H1 (cell line): ENCODE measurements around the gene KRT7. TPM values are rescaled to one million over a fixed set of nuclear protein-coding genes. Genes with fewer than 3 reads are reported as not detected.

Experiments used
- CTCF ChIA-PET: fragments of 300-600 bp; sonication (Branson Sonifier 250); formaldehyde crosslinking; loops from one replicate; lab custom pipeline; 2021; ENCODE audit not compliant: partially characterized antibody; lab: Charles Lee
- POLR2A ChIA-PET: fragments of 300-600 bp; sonication (Branson Sonifier 250); formaldehyde crosslinking; loops from one replicate; lab custom pipeline; 2021; ENCODE audit warnings: inconsistent platforms; ENCODE audit not compliant: partially characterized antibody; lab: Charles Lee
- DNase-seq, 2 experiments: peaks; one replicate each; pipeline versions ENCODE4 v3.0.0 to v3.0.0-alpha.2; 2010 to 2022; ENCODE audit warnings: low spot score in 2 of 2, low read depth in 1 of 2, mixed read lengths in 1 of 2
- FAIRE-seq: peaks from 2 replicates; lab custom pipeline; 2011; peaks lifted over from hg19 to GRCh38; lab: Jason Lieb, UNC
- H2AFZ ChIP-seq: 2 replicates; pipeline ENCODE4 v1.8.1; 2012; ENCODE audit warnings: low read length, inconsistent platforms
- H2AK5ac ChIP-seq: 2 replicates; pipeline ENCODE4 v1.6.1; 2013; ENCODE audit warnings: low read depth, low read length
- H2BK120ac ChIP-seq: replicated peaks from 2 replicates; pipeline ENCODE3; 2013; ENCODE audit warnings: low read depth, low read length, inconsistent platforms
- H2BK12ac ChIP-seq: 2 replicates; pipeline ENCODE4 v1.6.1; 2013; ENCODE audit warnings: low read depth, low read length
- H2BK15ac ChIP-seq: 2 replicates; pipeline ENCODE4 v1.6.1; 2013; ENCODE audit warnings: low read length
- H2BK20ac ChIP-seq: 2 replicates; pipeline ENCODE4 v1.6.1; 2013; ENCODE audit warnings: low read length
- H2BK5ac ChIP-seq: 2 replicates; pipeline ENCODE4 v1.6.1; 2013; ENCODE audit warnings: low read depth, low read length
- H3K14ac ChIP-seq: 2 replicates; pipeline ENCODE4 v1.6.1; 2013; ENCODE audit warnings: inconsistent platforms; ENCODE audit not compliant: insufficient read length
- H3K18ac ChIP-seq: 2 replicates; pipeline ENCODE4 v1.6.1; 2013; ENCODE audit warnings: low read length; ENCODE audit errors: extremely low read depth
- H3K23ac ChIP-seq: 2 replicates; pipeline ENCODE4 v1.6.1; 2013; ENCODE audit warnings: inconsistent platforms; ENCODE audit not compliant: insufficient read length
- H3K23me2 ChIP-seq: 2 replicates; pipeline ENCODE4 v1.6.1; 2013; ENCODE audit warnings: low read depth, low read length
- H3K27ac ChIP-seq: 2 replicates; pipeline ENCODE4 v1.6.1; 2011; ENCODE audit warnings: low read depth, low read length, inconsistent platforms
- H3K27me3 ChIP-seq, 4 experiments: replicated peaks in 1 of 4; 1 replicate in 1 of 4; 2 replicates in 3 of 4; pipeline versions ENCODE4 v1.6.1 to v1.8.1; 2011 to 2013; ENCODE audit warnings: low read length in 3 of 4, mild to moderate bottlenecking in 3 of 4, inconsistent platforms in 2 of 4, mixed read lengths in 2 of 4, moderate library complexity in 1 of 4; ENCODE audit not compliant: control insufficient read depth in 3 of 4, insufficient read depth in 3 of 4; ENCODE audit errors: extremely low read depth in 1 of 4
- H3K36me3 ChIP-seq, 4 experiments: 2 replicates each; pipeline versions ENCODE4 v1.6.1 to v1.8.1; 2011 to 2013; ENCODE audit warnings: mild to moderate bottlenecking in 4 of 4, low read length in 3 of 4, moderate library complexity in 2 of 4, control low read depth in 1 of 4, inconsistent platforms in 1 of 4; ENCODE audit not compliant: insufficient read depth in 4 of 4, control insufficient read depth in 2 of 4
- H3K4ac ChIP-seq: replicated peaks from 2 replicates; pipeline ENCODE3; 2013; ENCODE audit warnings: low read length, low read depth, mixed read lengths, inconsistent platforms; ENCODE audit not compliant: insufficient read length
- H3K4me1 ChIP-seq, 4 experiments: replicated peaks in 1 of 4; 1 replicate in 1 of 4; 2 replicates in 3 of 4; pipeline versions ENCODE4 v1.6.1 to v1.8.1; 2011 to 2013; ENCODE audit warnings: low read length in 3 of 4, inconsistent platforms in 2 of 4, mixed read lengths in 1 of 4; ENCODE audit not compliant: insufficient read depth in 4 of 4, control insufficient read depth in 3 of 4
- H3K4me2 ChIP-seq, 2 experiments: 2 replicates each; pipeline versions ENCODE4 v1.6.1 to v1.8.1; 2011 to 2013; ENCODE audit warnings: low read depth in 2 of 2, low read length in 2 of 2, control low read depth in 1 of 2, inconsistent platforms in 1 of 2, mild to moderate bottlenecking in 1 of 2; ENCODE audit not compliant: insufficient read depth in 1 of 2
- H3K4me3 ChIP-seq, 4 experiments: fragments of 200-600, 300-600 bp in 1 of 4; sonication (generic), shearing (Covaris generic), sonication (Bioruptor Twin) in 1 of 4; 2 replicates each; pipeline versions ENCODE4 v1.5.1 to v1.8.1; 2011 to 2016; ENCODE audit warnings: low read length in 4 of 4, low read depth in 3 of 4, control low read depth in 2 of 4, inconsistent platforms in 2 of 4, mild to moderate bottlenecking in 2 of 4, mixed read lengths in 1 of 4, moderate library complexity in 1 of 4; ENCODE audit not compliant: insufficient read depth in 2 of 4; ENCODE audit errors: extremely low read depth in 1 of 4
- H3K56ac ChIP-seq: replicated peaks from 2 replicates; pipeline ENCODE3; 2013; ENCODE audit warnings: low read depth, mild to moderate bottlenecking, mixed read lengths, low read length, inconsistent platforms; ENCODE audit not compliant: insufficient read length
- H3K79me1 ChIP-seq: 2 replicates; pipeline ENCODE4 v1.6.1; 2013; ENCODE audit warnings: low read depth, low read length, control low read depth
- H3K79me2 ChIP-seq, 2 experiments: 2 replicates each; pipeline versions ENCODE4 v1.6.1 to v1.8.1; 2012 to 2013; ENCODE audit warnings: low read length in 2 of 2, mild to moderate bottlenecking in 2 of 2, inconsistent platforms in 1 of 2; ENCODE audit not compliant: insufficient read depth in 2 of 2, control insufficient read depth in 1 of 2
- H3K9ac ChIP-seq, 4 experiments: replicated peaks in 1 of 4; 1 replicate in 1 of 4; 2 replicates in 3 of 4; pipeline versions ENCODE4 v1.6.1 to v1.8.1; 2011 to 2013; ENCODE audit warnings: low read depth in 3 of 4, low read length in 3 of 4, control low read depth in 2 of 4, mild to moderate bottlenecking in 2 of 4, moderate library complexity in 2 of 4, inconsistent platforms in 1 of 4; ENCODE audit errors: extremely low read depth in 1 of 4
- H3K9me3 ChIP-seq, 2 experiments: 2 replicates each; pipeline versions ENCODE4 v1.6.1 to v1.8.1; 2012 to 2013; ENCODE audit warnings: mild to moderate bottlenecking in 2 of 2, moderate library complexity in 2 of 2, control low read depth in 1 of 2, inconsistent platforms in 1 of 2, low read depth in 1 of 2, low read length in 1 of 2, mixed read lengths in 1 of 2; ENCODE audit not compliant: insufficient read depth in 2 of 2
- H4K20me1 ChIP-seq, 2 experiments: replicated peaks in 1 of 2; 2 replicates each; pipeline versions ENCODE3 to v1.8.1; 2011 to 2013; ENCODE audit warnings: inconsistent platforms in 2 of 2, low read length in 2 of 2, mild to moderate bottlenecking in 1 of 2; ENCODE audit not compliant: insufficient read depth in 2 of 2, control insufficient read depth in 1 of 2
- H4K5ac ChIP-seq: 2 replicates; pipeline ENCODE4 v1.6.1; 2013; ENCODE audit warnings: low read length, low read depth, mixed read lengths, inconsistent platforms; ENCODE audit not compliant: insufficient read length
- H4K8ac ChIP-seq: 2 replicates; pipeline ENCODE4 v1.8.0; 2013; ENCODE audit warnings: mild to moderate bottlenecking, moderate library complexity, low read length, inconsistent platforms; ENCODE audit not compliant: insufficient read depth; ENCODE audit errors: extremely low read depth
- H4K91ac ChIP-seq: replicated peaks from 2 replicates; pipeline ENCODE3; 2013; ENCODE audit warnings: low read length, mixed read lengths, inconsistent platforms; ENCODE audit not compliant: insufficient read length
- ATF2 ChIP-seq: IDR thresholded peaks from 2 replicates; pipeline ENCODE4 v1.6.1; 2012; ENCODE audit warnings: low read length, inconsistent platforms
- RNF2 ChIP-seq: fragments of 200-900, 300-1000 bp; sonication (generic); IDR thresholded peaks from 2 replicates; pipeline ENCODE4 v1.7.1; 2016; ENCODE audit warnings: borderline replicate concordance, low read depth, mild to moderate bottlenecking, antibody characterized with exemption, low read length; ENCODE audit not compliant: poor library complexity, severe bottlenecking; ENCODE audit errors: missing control alignments
- RXRA ChIP-seq: IDR thresholded peaks from 2 replicates; pipeline ENCODE4 v1.6.1; 2011; ENCODE audit warnings: low read depth, mild to moderate bottlenecking, low read length, moderate library complexity; ENCODE audit not compliant: insufficient read depth
- SAP30 ChIP-seq: fragments of 300-600 bp; sonication (generic); IDR thresholded peaks from 2 replicates; pipeline ENCODE4 v1.7.1; 2012; ENCODE audit warnings: low read length, moderate library complexity, mild to moderate bottlenecking, inconsistent platforms; ENCODE audit not compliant: insufficient read depth, insufficient replicate concordance
- WGBS, 2 experiments: shearing (Covaris generic) in 1 of 2; methylation state at CpG; one replicate each; pipeline versions ENCODE4 v1.1.6 to v1.1.7; 2013 to 2015; ENCODE audit warnings: low lambda C conversion rate in 2 of 2, mixed read lengths in 2 of 2, inconsistent platforms in 1 of 2, low coverage in 1 of 2, missing lambda C conversion rate in 1 of 2; ENCODE audit not compliant: insufficient replicate concordance in 2 of 2, insufficient coverage in 1 of 2, insufficient read length in 1 of 2; ENCODE audit errors: extremely low coverage in 1 of 2, missing lambda C conversion rate in 1 of 2; 5-methylcytosine and 5-hydroxymethylcytosine counted together
- polyA plus RNA-seq, 7 experiments: library from polyadenylated mRNA; depleted of rRNA in 3 of 7; stranded (reverse) in 5 of 7; unstranded in 2 of 7; fragments of >200 nt in 5 of 7; fragments of 200-250 nt in 2 of 7; gene quantifications; 1 replicate in 5 of 7; 2 replicates in 1 of 7; 4 replicates in 1 of 7; pipeline versions ENCODE4 v1.2.1 to v1.2.3, GENCODE V29; 2011 to 2013; ENCODE audit warnings: missing spikeins in 2 of 7, mixed read lengths in 2 of 7
- total RNA-seq: library from RNA; stranded (reverse); fragmentation: NEBNext Ultra II Directional; extraction: Animal tissue kit (Norgen Biotek cat#: 25700); gene quantifications from 2 replicates; pipeline ENCODE4 v1.2.1, GENCODE V29; 2021

Gene KRT7
- total and polyA plus RNA-seq, 2 of the 8 experiments (the other 6 are each of a cell fraction or from before 2014, with no cell fraction given) = 13.2 to 19.0 TPM

GRCh38 chr12:52268212-52268611, 35.2 kb downstream of the KRT7 start:
- WGBS, 2 experiments = 92% methylated on average over 2 of the region's 2 CpGs; no CpG with 5 or more reads in 1 of the 2 experiments
- Histone ChIP-seq H3K4me1 (no peaks in the 10 kb centered on the region), H3K79me2 (no peaks in the 10 kb centered on the region), H3K27me3 (no peaks in the 10 kb centered on the region; a peak in 1 of 7 replicates), H4K8ac (no peak overlapping the region), H3K23ac (no peak overlapping the region), H4K5ac (no peak overlapping the region), H2BK5ac (no peak overlapping the region), H3K9me3 (no peaks in the 10 kb centered on the region), H3K4me3 (no peak overlapping the region), H3K27ac (no peak overlapping the region), H2BK20ac (no peak overlapping the region), H3K56ac (no peak overlapping the region), H3K79me1 (no peaks in the 10 kb centered on the region), H4K20me1 (no peaks in the 10 kb centered on the region), H2BK15ac (no peak overlapping the region), H2AK5ac (no peak overlapping the region), H3K4me2 (no peak overlapping the region), H2AFZ (no peak overlapping the region), H4K91ac (no peak overlapping the region), H3K4ac (no peak overlapping the region), H3K18ac (no peak overlapping the region), H3K23me2 (no peaks in the 10 kb centered on the region), H3K14ac (no peak overlapping the region), H2BK12ac (no peak overlapping the region), H3K9ac (no peak overlapping the region), H2BK120ac (no peak overlapping the region)
- CTCF ChIA-PET = interaction anchor here (0.8 to 7.0 kb wide), 6 partner anchors 10 to 47 kb away, joined by 3 to 87 read pairs (median 6); partner anchors contain the start of gene KRT86
- FAIRE-seq = no peak
- POLR2A ChIA-PET = no interaction called here
- DNase-seq = no peak
- TF ChIP-seq RNF2 (no peak), SAP30 (no peak), RXRA (no peak), ATF2 (no peak)
- TF ChIP-seq, all 59 proteins: peak for 0
- H3K36me3 ChIP-seq = no peaks in the 10 kb centered on the region
